AG10803 (cell line): ENCODE results near the gene CEP128.
"Not testable (repeated sequence)": the region's sequence is repeated elsewhere in the genome, so short reads cannot be mapped to it uniquely, and the experiment has no call there.

Experiments
- DNase-seq: peaks from one replicate; pipeline ENCODE4 v3.0.0; 2010; ENCODE audit warnings: low read depth
- H3K4me3 ChIP-seq: 2 replicates; pipeline ENCODE4 v1.5.1; 2011; ENCODE audit warnings: mild to moderate bottlenecking, low read length, control low read depth
- CTCF ChIP-seq: conservative IDR thresholded peaks from 2 replicates; pipeline ENCODE4 v1.5.1; 2011; ENCODE audit warnings: mild to moderate bottlenecking, low read length, control low read depth, inconsistent platforms

CEP128 gene

DNA sequence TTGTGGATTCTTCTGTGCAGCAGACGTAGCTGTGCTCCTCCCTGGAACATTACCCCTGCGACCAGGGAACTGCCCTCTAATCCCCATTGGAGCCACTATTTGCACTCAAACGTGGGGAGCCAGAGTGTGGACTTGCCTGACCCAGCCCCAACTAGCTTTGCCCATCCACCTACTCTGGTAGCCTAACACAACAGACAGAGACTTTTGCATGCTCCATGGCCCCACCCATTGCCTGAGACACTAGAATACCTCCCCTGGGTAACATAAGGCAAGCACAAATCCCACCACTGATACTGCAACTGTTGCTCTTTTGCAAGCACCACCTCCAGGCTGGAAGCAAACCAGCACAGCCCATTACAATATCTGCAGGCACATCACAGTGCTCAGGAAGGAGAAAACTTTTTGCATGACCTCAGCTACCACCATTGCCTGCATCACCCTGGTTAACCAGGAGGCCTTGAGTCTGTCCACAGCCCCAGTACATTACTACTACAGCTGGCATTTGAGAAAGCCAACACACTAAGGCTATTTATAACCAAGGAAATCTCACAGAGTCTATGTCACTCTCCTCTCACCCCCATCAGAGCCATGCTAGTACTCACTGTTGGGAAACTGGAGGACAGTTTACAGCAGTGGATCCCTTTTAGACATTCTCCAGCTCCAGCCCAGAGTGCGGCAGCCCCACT, 15.0 kb downstream of the CEP128 start:
- peak; percentile 78 for DNase-seq
- no peak overlapping the region for H3K4me3 ChIP-seq
- TF ChIP-seq CTCF, result no peak; the same call in 1 of the 2 replicates

- TF ChIP-seq CTCF, result no peak
- no peak for DNase-seq
These were observed 17.0 kb downstream of the CEP128 start for GRCh38 chr14:80924365-80925103.

GRCh38 chr14:80923368-80923767, 18.2 kb downstream of the CEP128 start:
- no peak overlapping the region for H3K4me3 ChIP-seq
- no peak for TF ChIP-seq CTCF
- no peak for DNase-seq

More at GRCh38 chr14:80924365-80925103, 17.0 kb downstream of the CEP128 start:
- no peak overlapping the region for H3K4me3 ChIP-seq

- no peak for DNase-seq
- H3K4me3 ChIP-seq, result no peak overlapping the region
- no peak for TF ChIP-seq CTCF
These were observed 21.9 kb downstream of the CEP128 start for GRCh38 chr14:80919622-80920021.

GRCh38 chr14:80912013-80912412, 29.5 kb downstream of the CEP128 start:
- not testable (repeated sequence) for H3K4me3 ChIP-seq, DNase-seq

GRCh38 chr14:80906946-80907345, 34.6 kb downstream of the CEP128 start:
- DNase-seq, result peak; percentile 70
- TF ChIP-seq CTCF, result no peak

DNA sequence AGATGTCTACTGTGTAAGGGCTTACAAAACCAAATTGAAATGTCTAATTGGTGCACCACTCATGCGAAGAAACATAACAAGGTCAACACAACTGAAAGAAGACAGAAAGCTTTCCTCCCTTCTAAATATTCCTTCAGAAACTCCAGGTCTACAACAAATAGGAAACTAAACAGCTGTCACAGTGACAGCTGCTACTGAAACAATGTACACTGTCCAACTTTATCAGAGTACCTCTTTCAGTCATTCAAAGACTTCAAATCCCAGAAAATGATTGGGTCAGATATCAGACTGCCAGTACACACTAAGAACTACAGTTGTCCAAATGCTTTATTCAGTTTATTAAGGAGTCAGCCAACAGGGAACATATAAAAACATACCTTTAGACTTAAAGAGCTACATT, 35.2 kb downstream of the CEP128 start:
- DNase-seq, result no peak
- no peak for TF ChIP-seq CTCF
- no peak overlapping the region for H3K4me3 ChIP-seq

More at GRCh38 chr14:80906946-80907345, 34.6 kb downstream of the CEP128 start:
- H3K4me3 ChIP-seq, result no peak overlapping the region
